Vagina (tissue), 2 donors: ENCODE data around the gene NTM.

Source experiments
- CTCF ChIP-seq, 3 experiments: fragments of 450-650 bp in 2 of 3; fragments of 200-600 bp in 1 of 3; sonication (generic) in 1 of 3; IDR thresholded peaks; one replicate each; pipeline ENCODE4 v1.5.1; 2017 to 2019; ENCODE audit warnings: antibody characterized with exemption in 3 of 3, mild to moderate bottlenecking in 2 of 3, moderate library complexity in 2 of 3
- POLR2A ChIP-seq, 2 donors: fragments of 450-650 bp; IDR thresholded peaks; one replicate each; pipeline ENCODE4 v1.6.1; 2017; ENCODE audit warnings: antibody characterized with exemption in 2 of 2, mild to moderate bottlenecking in 2 of 2, moderate library complexity in 2 of 2
- POLR2AphosphoS5 ChIP-seq, 2 donors: sonication (generic); formaldehyde crosslinking; IDR thresholded peaks; one replicate each; pipeline ENCODE4 v1.9.0; 2017; ENCODE audit warnings: antibody characterized with exemption in 2 of 2, mild to moderate bottlenecking in 2 of 2, low read depth in 1 of 2; ENCODE audit not compliant: insufficient read depth in 1 of 2

GRCh38 chr11:131977231-131977630 lies 606.8 kb downstream of the NTM start:
- TF ChIP-seq CTCF (IDR thresholded peaks at IDR 0.05) (no peak), POLR2AphosphoS5 (IDR thresholded peaks at IDR 0.05; ENCODE audit: insufficient read depth in 1 of 2, low read depth in 1 of 2) (no peak), POLR2A (IDR thresholded peaks at IDR 0.05) (no peak)
